NCI-H82 (cell line): Measurements from ENCODE around the gene RSBN1L.

Experiments
- DNase-seq: peaks from one replicate; lab custom pipeline; 2025; lab: John Stamatoyannopoulos, UW

RSBN1L gene

DNA sequence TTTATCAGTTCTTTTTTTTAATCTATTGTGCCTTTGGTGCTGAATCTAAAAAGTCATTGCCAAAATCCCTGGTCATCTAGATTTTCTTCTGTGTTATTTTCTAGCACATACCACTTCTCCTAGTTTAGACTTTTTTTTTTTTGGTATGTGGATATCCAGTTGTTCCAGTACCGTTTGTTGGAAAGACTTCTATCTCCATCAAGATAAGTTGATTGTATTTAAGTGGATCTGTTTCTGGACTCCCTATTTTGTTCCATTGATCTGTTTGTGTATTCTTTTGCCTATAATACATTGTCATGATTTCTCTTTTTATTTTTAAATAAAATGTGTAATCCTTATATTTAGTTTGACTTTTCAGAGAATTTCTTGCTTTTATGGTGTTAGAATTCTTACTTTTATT lies 35.5 kb downstream of the RSBN1L start:
- DNase-seq: no peak

DNA sequence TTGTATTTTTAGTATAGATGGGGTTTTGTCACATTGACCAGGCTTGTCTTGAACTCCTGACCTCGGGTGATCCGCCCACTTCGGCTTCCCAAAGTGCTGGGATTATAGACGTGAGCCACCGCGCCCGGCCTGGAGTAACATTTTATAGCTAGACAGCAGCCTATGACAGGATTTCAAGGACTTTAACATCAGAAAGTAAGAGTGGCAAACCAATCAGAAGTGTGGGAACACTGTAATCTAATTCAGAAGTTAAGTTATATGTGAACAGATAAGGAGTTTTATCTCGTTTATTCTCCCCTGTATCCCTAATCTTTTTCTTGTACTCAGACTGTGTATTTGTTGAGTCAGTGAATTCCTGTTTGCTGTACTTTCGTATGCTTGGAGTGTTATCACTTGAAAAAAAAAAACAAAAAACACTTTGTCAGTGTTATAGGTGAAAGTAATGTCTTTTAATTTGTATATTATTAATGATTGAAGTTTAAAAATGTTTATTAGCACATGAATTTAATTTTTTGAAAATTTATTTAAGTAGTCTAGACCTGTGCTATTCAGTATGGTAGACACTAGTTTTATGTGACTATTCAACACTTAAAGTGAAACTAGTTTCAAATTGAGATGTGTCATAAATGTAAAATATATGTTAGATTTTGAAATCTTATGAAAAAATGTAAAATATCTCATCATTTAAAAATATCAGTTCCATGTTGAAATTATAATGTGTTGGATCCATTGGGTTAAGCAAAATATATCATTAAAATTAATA lies 38.6 kb downstream of the RSBN1L start:
- DNase-seq: no peak

DNA sequence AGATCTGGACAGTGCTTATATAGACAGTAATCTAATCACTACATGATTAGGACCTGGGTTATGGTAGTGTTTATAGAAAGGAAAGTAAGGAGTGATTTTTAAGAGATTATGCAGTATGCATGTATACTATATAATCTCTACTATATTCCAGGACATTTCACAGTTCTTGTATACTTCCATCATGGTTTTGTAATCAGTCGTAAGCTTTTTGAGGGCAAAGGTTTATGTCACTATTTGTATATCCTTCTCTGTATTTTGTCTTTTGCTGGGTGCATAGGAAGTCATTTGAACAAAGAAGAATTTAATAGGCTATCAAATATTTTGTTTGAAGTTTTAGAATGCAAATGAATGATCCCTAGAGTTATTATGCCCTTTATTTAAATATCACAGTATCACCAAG lies 39.2 kb downstream of the RSBN1L start:
- no peak for DNase-seq

GRCh38 chr7:77736991-77737390 lies 40.7 kb downstream of the RSBN1L start:
- DNase-seq: no peak

DNA sequence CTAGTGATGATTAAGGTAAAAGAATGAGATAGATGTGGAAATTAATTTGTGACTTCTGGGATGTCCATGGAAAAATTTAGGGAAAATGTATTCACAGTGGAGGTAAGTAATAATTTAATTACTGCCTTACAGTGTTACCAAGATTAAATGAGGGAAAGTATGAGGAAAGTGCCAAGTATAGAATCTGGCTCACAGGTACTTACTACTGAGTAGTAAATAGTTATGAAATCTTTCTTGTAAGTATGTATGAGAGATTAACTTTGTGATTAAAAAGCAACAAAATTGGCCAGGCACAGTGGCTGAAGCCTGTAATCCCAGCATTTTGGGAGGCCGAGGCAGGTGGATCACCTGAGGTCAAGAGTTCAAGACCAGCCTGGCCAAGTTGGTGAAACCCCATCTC lies 42.1 kb downstream of the RSBN1L start:
- no peak for DNase-seq

DNA sequence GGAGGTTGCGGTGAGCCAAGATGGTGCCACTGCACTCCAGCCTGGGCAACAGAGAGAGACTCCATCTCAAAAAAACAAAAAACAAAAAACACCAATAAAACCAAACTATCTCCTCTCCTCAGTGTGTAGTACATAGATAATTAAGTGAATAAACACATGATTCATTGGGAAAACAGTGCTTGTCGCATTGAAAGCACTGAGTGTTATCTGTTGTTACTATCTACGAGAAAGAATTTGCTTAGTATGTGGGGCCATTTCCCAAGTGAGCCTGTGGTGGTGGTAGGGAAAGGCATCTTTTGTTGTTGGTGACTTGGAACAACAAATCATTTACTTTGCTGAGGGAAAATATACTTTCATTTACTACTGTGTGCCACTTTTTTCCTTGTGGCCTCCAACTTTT lies 42.6 kb downstream of the RSBN1L start:
- DNase-seq: no peak

GRCh38 chr7:77740257-77740656 lies 44.0 kb downstream of the RSBN1L start:
- DNase-seq: no peak

DNA sequence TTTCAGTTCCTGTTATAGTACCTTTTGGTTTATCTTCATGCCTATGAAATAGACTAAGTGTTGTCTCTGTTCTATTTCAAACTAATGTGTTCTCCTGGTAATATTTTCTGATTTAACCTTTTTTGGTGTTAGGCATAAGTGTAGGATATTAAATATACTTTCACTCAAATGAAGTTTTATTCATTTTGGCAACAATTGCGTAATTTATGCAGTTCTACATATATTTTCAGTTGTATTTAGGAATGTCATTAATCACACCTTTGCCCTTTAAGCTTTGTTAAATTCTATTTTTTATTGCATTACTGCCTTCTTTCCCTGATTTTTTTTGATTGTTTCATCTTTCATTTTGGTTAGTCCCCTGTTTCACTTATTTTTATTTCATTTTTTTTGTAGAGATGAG lies 47.3 kb downstream of the RSBN1L start:
- DNase-seq: no peak

DNA sequence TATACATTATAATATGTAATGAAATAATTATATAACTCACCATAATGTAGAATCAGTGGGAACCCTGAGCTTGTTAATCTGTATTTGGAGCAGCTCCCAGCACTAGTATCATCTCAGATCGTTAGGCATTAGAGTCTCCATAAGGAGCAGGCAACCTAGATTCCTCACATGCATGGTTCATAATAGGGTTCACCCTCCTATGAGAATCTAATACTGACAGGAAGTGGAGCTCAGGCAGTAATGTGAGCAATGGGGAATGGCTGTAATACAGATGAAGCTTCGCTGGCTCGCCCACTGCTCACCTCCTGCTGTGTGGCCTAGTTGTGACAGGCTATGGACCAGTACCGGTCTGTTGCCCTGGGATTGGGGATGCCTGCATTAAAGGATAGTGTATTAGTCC lies 49.5 kb downstream of the RSBN1L start:
- no peak for DNase-seq

GRCh38 chr7:77746164-77746823 lies 50.0 kb downstream of the RSBN1L start:
- DNase-seq: peak; percentile 10

- DNase-seq: no peak
These were observed 50.5 kb downstream of the RSBN1L start for GRCh38 chr7:77746824-77747165.

- DNase-seq: no peak
These were observed 50.9 kb downstream of the RSBN1L start for GRCh38 chr7:77747178-77747577.

DNA sequence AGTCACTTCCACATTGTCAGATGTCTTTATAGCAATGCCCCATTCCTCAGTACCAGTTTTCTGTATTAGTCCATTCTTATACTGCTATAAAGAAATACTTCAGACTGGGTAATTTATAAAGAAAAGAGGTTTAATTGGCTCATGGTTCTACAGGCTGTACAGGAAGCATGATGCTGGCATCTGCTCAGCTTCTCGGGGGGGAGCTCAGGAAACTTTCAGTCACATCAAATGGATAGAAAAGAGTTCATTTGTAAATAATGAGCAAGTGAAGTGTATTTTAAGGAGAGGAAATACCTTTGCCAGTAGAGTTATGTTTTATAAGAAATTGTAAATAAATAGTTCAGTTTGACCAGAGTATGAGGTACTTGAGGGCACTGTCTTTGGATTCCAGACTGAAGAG lies 51.5 kb downstream of the RSBN1L start:
- no peak for DNase-seq

GRCh38 chr7:77752016-77752415 lies 55.8 kb downstream of the RSBN1L start:
- DNase-seq: no peak

- no peak for DNase-seq
These were observed 56.9 kb downstream of the RSBN1L start for GRCh38 chr7:77753173-77753572.

GRCh38 chr7:77757589-77757988 lies 61.3 kb downstream of the RSBN1L start:
- no peak for DNase-seq

DNA sequence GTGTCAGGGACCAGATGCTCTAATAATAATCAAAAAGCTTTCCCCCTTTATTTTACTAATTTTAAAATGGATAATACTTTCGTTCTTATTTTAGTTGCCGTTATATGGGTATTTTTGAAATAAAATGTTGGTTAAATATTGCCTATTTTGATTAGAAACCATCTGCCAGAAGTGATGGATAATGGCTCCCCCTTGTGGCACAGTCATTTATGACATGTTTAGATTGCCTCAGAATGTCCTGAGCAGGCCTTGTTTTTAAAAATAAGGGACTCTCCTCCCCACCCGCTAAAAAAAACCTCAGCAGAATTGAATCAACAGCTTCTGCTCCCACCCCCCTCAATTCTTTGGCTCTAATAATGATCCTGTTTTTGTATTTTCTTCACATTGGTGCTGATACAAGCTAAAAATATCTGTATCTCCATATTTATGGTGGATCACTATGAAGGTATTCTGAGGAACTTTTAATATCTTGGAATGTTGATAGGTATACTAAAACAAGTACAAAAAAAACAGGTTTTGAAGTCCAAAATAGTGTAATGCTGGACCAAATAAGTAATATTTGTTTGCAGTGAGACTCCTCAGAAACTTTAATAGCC lies 63.1 kb downstream of the RSBN1L start:
- peak; percentile 72 for DNase-seq

DNA sequence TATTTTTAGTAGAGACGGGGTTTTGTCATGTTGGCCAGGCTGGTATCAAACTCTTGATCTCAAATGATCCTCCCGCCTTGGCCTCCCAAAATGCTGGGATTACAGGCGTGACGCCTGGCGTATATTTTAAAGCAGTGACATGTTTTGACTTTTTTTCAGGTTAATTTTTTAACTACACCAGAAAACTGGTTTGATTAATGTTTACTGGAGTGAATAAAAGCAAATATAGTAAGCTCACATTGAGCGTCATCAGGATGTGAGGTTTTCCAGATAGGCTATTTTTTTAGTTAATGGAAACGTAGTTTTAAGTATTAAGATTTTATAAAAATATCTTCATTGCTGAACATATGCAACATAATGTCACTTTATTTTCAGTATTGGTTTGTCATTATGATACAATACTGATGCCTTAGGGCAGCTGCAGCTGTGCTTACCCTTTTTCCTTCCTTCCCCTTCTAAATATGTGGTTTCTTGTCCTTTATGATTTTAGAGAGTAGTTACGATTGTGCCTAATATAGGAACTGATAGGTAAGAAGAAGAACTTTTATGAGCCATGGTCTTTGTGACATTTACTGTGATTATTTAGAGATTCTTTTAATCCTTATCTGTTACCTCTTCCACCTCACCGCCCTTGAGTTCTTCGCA lies 64.7 kb downstream of the RSBN1L start:
- no peak for DNase-seq

- DNase-seq: no peak
These were observed 69.2 kb downstream of the RSBN1L start for GRCh38 chr7:77765481-77765880.

DNA sequence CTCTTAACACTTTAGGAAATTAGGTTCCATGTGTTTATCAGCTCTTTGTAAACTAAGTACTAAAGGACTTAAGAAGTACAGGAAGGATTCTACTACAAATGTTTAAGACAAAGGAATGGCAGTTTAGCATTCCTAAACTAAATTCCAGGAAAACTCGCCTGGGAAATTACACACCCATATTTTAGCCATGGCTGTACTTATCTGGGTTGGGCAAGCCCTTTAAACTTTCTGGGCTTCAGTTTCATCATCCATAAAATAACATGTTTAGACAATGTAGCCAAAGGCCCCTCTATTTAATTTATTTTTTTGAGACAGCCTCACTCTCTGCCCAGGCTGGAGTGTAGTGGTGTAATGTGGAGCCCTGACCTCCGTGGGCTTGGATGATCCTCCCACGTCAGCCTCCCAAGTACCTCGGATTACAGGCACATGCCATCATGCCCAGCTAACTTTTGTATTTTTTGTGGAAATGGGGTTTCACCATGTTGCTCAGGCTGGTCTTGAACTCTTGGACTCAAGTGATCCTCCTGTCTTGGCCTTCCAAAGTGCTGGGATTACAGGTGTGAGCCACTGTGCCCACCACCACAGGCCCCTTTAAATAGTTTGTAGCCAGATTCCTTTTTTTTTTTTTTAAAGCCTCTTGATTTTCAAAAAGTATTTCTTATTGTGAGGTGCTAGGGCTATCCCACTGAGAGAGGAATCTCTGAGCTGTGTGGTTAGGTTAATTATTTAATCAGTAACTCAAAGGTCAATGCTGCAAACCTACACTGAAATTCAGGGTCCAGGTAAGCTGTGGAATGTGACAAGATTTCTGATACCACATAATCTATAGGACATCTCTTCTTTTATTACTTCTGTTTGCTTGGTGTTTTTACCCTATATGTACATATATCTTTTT lies 69.9 kb downstream of the RSBN1L start:
- no peak for DNase-seq

DNA sequence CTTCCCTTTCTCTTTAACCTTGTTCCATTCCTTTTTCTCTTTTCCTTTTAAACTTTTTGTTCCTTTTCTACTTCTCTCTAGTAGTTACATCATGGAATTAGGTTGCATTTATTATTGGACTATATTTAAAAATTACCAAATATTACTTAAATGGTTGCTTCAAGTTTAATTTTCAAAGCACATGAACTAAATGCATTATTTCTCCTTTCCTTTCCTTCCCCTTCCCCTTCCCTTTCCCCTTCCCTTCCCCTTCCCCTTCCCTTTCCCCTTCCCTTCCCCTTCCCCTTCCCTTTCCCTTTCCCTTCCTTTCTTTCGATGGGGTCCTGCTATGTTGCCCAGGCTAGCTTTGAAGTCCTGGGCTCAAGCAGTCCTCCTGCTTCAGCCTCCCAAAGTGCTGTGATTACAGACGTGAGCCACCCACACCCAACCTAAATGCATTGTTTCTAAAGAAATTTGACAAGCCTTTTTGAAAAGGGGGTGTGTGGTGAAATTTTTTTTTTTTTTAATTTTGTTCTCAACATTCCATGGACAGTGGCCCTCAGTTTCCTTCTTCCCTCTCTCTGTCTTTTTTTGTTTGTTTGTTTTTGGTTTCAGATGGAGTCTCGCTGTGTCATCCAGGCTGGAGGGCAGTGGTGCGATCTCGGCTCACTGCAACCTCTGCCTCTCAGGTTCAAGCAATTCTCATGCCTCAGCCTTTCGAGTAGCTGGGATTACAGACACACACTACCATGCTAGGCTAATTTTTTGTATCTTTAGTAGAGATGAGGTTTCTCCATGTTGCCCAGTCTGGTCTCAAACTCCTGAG lies 70.7 kb downstream of the RSBN1L start:
- no peak for DNase-seq
